DOHH2 (cell line): ENCODE measurements around the gene IFI27.

Experiments
- H3F3A ChIP-seq: fragments of 200-600 bp; sonication (generic), shearing (Covaris generic); 2 replicates; pipeline ENCODE4 v1.6.0; 2016; ENCODE audit warnings: antibody characterized with exemption, mild to moderate bottlenecking; ENCODE audit not compliant: control insufficient read depth, insufficient read depth
- H3K27ac ChIP-seq: fragments of 200-600 bp; sonication (generic); 2 replicates; pipeline ENCODE4 v1.5.1; 2014; ENCODE audit warnings: low read depth, mild to moderate bottlenecking, low read length, moderate library complexity
- H3K27me3 ChIP-seq: fragments of 200-600 bp; sonication (generic); 2 replicates; pipeline ENCODE4 v1.6.1; 2014; ENCODE audit warnings: mild to moderate bottlenecking, low read length, mixed read lengths; ENCODE audit not compliant: control insufficient read depth
- H3K36me3 ChIP-seq: fragments of 200-600 bp; sonication (generic); 2 replicates; pipeline ENCODE4 v1.6.1; 2014; ENCODE audit warnings: mild to moderate bottlenecking, low read length, moderate library complexity, mixed read lengths; ENCODE audit not compliant: control insufficient read depth
- H3K4me1 ChIP-seq: fragments of 200-600 bp; sonication (generic); 2 replicates; pipeline ENCODE4 v1.6.1; 2014; ENCODE audit warnings: mild to moderate bottlenecking, low read length, mixed read lengths; ENCODE audit not compliant: control insufficient read depth
- H3K4me2 ChIP-seq: fragments of 200-600 bp; sonication (generic); 2 replicates; pipeline ENCODE4 v1.6.0; 2014; ENCODE audit warnings: mild to moderate bottlenecking, low read length, moderate library complexity
- H3K4me3 ChIP-seq: fragments of 200-600 bp; sonication (generic); 2 replicates; pipeline ENCODE4 v1.5.1; 2014; ENCODE audit warnings: mild to moderate bottlenecking, low read length, mixed read lengths
- H3K79me2 ChIP-seq: fragments of 200-600 bp; sonication (generic); 2 replicates; pipeline ENCODE4 v1.6.1; 2014; ENCODE audit warnings: mild to moderate bottlenecking, low read length, mixed read lengths; ENCODE audit not compliant: control insufficient read depth
- H3K9me2 ChIP-seq: fragments of 200-600 bp; sonication (generic); replicated peaks from 2 replicates; pipeline ENCODE4 v1.6.1; 2014; ENCODE audit warnings: mild to moderate bottlenecking, low read length, mixed read lengths; ENCODE audit not compliant: control insufficient read depth
- H3K9me3 ChIP-seq: fragments of 200-600 bp; sonication (generic); 2 replicates; pipeline ENCODE4 v1.6.1; 2014; ENCODE audit warnings: antibody characterized with exemption, low read length, mixed read lengths; ENCODE audit not compliant: control insufficient read depth, insufficient read depth
- H4K20me1 ChIP-seq: fragments of 200-600 bp; sonication (generic); 2 replicates; pipeline ENCODE4 v1.6.0; 2014; ENCODE audit warnings: low read depth, mild to moderate bottlenecking, antibody characterized with exemption, low read length, moderate library complexity; ENCODE audit not compliant: control insufficient read depth, insufficient read depth
- CTCF ChIP-seq: fragments of 200-600 bp; sonication (generic); IDR thresholded peaks from one replicate; pipeline ENCODE4 v1.5.1; 2014; ENCODE audit warnings: antibody characterized with exemption, mild to moderate bottlenecking, low read depth, low read length; ENCODE audit not compliant: poor library complexity, severe bottlenecking
- EZH2phosphoT487 ChIP-seq: fragments of 200-600 bp; sonication (generic); IDR thresholded peaks from 2 replicates; pipeline ENCODE4 v1.6.1; 2017; ENCODE audit warnings: borderline replicate concordance, mild to moderate bottlenecking, antibody characterized with exemption, low read length, moderate library complexity, mixed read lengths

Gene IFI27

GRCh38 chr14:94077823-94078222, 32.7 kb upstream of the IFI27 start:
- H3F3A ChIP-seq = 0 out of 2 replicates have a peak, but pooled peaks cover 8% of the 10 kb centered on the region
- H4K20me1 ChIP-seq = peaks cover 9% of the 10 kb centered on the region; the same call in 1 of the 2 replicates
- no peaks in the 10 kb centered on the region for H3K9me2 ChIP-seq
- peaks cover 47% of the 10 kb centered on the region for H3K4me1 ChIP-seq
- TF ChIP-seq EZH2phosphoT487 (no peak), CTCF (no peak)
- peaks cover 62% of the 10 kb centered on the region for H3K36me3 ChIP-seq
- no peaks in the 10 kb centered on the region for H3K27me3 ChIP-seq
- peak overlapping the region; percentile 97 for H3K4me3 ChIP-seq
- H3K27ac ChIP-seq = no peak overlapping the region
- peaks cover 99% of the 10 kb centered on the region for H3K79me2 ChIP-seq
- H3K9me3 ChIP-seq = peaks cover 14% of the 10 kb centered on the region
- H3K4me2 ChIP-seq = peak overlapping the region; percentile 87

GRCh38 chr14:94079891-94080620, 30.5 kb upstream of the IFI27 start:
- TF ChIP-seq CTCF = no peak
- TF ChIP-seq EZH2phosphoT487 = no peak
- peaks cover 6% of the 10 kb centered on the region for H3K9me3 ChIP-seq
- 0 out of 2 replicates have a peak, but pooled peaks cover 3% of the 10 kb centered on the region for H3F3A ChIP-seq
- H3K27ac ChIP-seq = peak overlapping the region; percentile 62; the same call in 1 of the 2 replicates
- peak overlapping the region; percentile 97 for H3K4me3 ChIP-seq
- peaks cover 9% of the 10 kb centered on the region; the same call in 1 of the 2 replicates for H4K20me1 ChIP-seq
- H3K27me3 ChIP-seq = no peaks in the 10 kb centered on the region
- peaks cover 82% of the 10 kb centered on the region for H3K79me2 ChIP-seq
- H3K4me2 ChIP-seq = peak overlapping the region; percentile 87
- peaks cover 51% of the 10 kb centered on the region for H3K36me3 ChIP-seq
- H3K4me1 ChIP-seq = peaks cover 47% of the 10 kb centered on the region
- no peaks in the 10 kb centered on the region for H3K9me2 ChIP-seq

- peaks cover 9% of the 10 kb centered on the region; the same call in 1 of the 2 replicates for H4K20me1 ChIP-seq
- peaks cover 43% of the 10 kb centered on the region for H3K4me1 ChIP-seq
- peaks cover 43% of the 10 kb centered on the region for H3K36me3 ChIP-seq
- H3K4me2 ChIP-seq = peak within 1 kb of the TSS; percentile 87
- peak within 1 kb of the TSS; percentile 62 for H3K27ac ChIP-seq
- no peaks in the 10 kb centered on the region for H3F3A ChIP-seq
- peaks cover 75% of the 10 kb centered on the region for H3K79me2 ChIP-seq
- H3K4me3 ChIP-seq = peak within 1 kb of the TSS; percentile 97
- TF ChIP-seq CTCF (no peak), EZH2phosphoT487 (no peak)
- no peaks in the 10 kb centered on the region for H3K9me2 ChIP-seq
- no peaks in the 10 kb centered on the region for H3K9me3 ChIP-seq
- no peaks in the 10 kb centered on the region for H3K27me3 ChIP-seq
These were observed 29.7 kb upstream of the IFI27 start, which contains the start of the genes DDX24 and IFI27L1 for GRCh38 chr14:94080621-94081385. Gene DDX24, minus strand, starts transcription at chr14:94081202. Its CDS starts 1,460 bp downstream, at chr14:94079742. Gene IFI27L1, plus strand, starts transcription at chr14:94081310. Its CDS starts 15,628 bp downstream, at chr14:94096938.
